ENCODE measurements around the gene PLAC8L1. TPM values are rescaled to one million over a fixed set of nuclear protein-coding genes. Genes with fewer than 3 reads are reported as not detected.

PLAC8L1 gene
- total and polyA plus RNA-seq, 2 of the 4 experiments (the other 2 are of a cell fraction), result 0.27 TPM; not detected in 1

DNA sequence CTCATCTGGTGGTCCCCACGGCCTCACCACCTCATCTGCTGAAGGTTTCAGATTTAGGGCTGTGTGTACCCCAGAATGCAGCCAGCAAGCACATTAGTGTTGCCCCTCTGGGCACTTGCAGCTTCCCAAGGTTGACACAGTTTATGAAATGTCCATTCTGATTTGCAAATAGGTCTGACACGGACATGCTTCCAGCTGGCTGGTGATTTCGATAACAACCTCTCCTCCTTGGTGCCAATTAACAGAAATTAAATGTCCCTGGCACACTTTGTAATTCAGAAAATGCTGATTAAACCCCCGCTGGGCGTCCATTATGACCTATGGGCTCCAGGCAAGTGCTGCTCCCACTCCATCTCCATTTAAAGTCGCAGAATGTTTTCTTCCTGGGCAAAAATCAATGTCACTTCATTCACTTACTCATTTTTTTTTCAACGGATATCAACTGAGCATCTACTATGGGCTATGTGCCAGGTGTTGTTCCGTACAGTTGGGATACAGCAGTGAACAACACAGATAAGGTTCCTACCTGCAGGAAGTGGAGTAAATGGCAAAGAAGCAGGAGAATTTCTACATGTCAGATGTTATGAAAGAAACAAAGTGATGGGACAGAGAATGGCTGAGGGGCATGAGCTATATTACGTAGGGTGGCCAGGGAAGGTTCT is 32.0 kb downstream of the PLAC8L1 start:
- Histone ChIP-seq H3K56ac (ENCODE audit: extremely low read depth, insufficient read depth, low read length) (no peak overlapping the region), H4K20me1 (ENCODE audit: insufficient read depth, low read length) (no peaks in the 10 kb centered on the region), H3K27ac (ENCODE audit: insufficient read depth, low read length) (no peak overlapping the region), H3K4me2 (ENCODE audit: low read depth, low read length) (no peak overlapping the region), H3K18ac (ENCODE audit: low read depth, low read length) (no peak overlapping the region), H3K4ac (ENCODE audit: low read depth, low read length) (no peak overlapping the region), H4K8ac (ENCODE audit: low read depth in 2 of 2, low read length in 2 of 2) (no peak overlapping the region), H3K23ac (ENCODE audit: low read depth, low read length) (no peak overlapping the region), H3K4me1 (ENCODE audit: control insufficient read depth, insufficient read depth, low read length) (no peaks in the 10 kb centered on the region), H2BK120ac (ENCODE audit: low read depth, low read length) (no peak overlapping the region), H2BK15ac (ENCODE audit: low read depth, low read length) (no peak overlapping the region), H3K79me1 (ENCODE audit: low read depth in 1 of 2, low read length in 2 of 2) (no peaks in the 10 kb centered on the region), H2AK5ac (ENCODE audit: low read depth, low read length) (no peak overlapping the region), H3K27me3 (ENCODE audit: control insufficient read depth, insufficient read depth, low read length) (peaks cover 14% of the 10 kb centered on the region), H3K4me3 (ENCODE audit: insufficient read depth, low read depth, low read length) (no peak overlapping the region), H2AFZ (replicated peaks; ENCODE audit: low read length, poor library complexity) (no peak overlapping the region), H2AK9ac (replicated peaks; ENCODE audit: low read depth, low read length, poor library complexity) (no peak overlapping the region), H3K9ac (ENCODE audit: low read depth, low read length) (no peak overlapping the region), H2BK5ac (ENCODE audit: low read depth, low read length, poor library complexity, severe bottlenecking) (no peak overlapping the region), H4K91ac (ENCODE audit: insufficient read depth, low read depth, low read length) (no peak overlapping the region), H2BK20ac (ENCODE audit: low read depth, low read length) (no peak overlapping the region), H3K9me3 (ENCODE audit: control insufficient read depth, insufficient read depth, low read length) (no peaks in the 10 kb centered on the region), H3K9me1 (ENCODE audit: insufficient read depth, low read length) (no peaks in the 10 kb centered on the region), H3K36me3 (ENCODE audit: control insufficient read depth, insufficient read depth, low read length) (no peaks in the 10 kb centered on the region), H3K14ac (replicated peaks; ENCODE audit: low read depth, low read length) (no peak overlapping the region), H4K5ac (ENCODE audit: low read depth, low read length) (no peak overlapping the region)
- no peak for TF ChIP-seq SMC3 (IDR thresholded peaks at IDR 0.05; ENCODE audit: low read depth, low read length)
- TF ChIP-seq RCOR1 (IDR thresholded peaks at IDR 0.05; ENCODE audit: insufficient replicate concordance, low read length), result no peak
- TF ChIP-seq CEBPB (IDR thresholded peaks at IDR 0.05; ENCODE audit: low read depth, low read length), result no peak
- no peak for TF ChIP-seq RFX5 (IDR thresholded peaks at IDR 0.05; ENCODE audit: low read depth, low read length)
- no peak for TF ChIP-seq CHD1 (IDR thresholded peaks at IDR 0.05; ENCODE audit: low read depth, low read length)
- no peak for TF ChIP-seq FOS (IDR thresholded peaks at IDR 0.05; ENCODE audit: low read depth, low read length)
- TF ChIP-seq, protein P1, sequence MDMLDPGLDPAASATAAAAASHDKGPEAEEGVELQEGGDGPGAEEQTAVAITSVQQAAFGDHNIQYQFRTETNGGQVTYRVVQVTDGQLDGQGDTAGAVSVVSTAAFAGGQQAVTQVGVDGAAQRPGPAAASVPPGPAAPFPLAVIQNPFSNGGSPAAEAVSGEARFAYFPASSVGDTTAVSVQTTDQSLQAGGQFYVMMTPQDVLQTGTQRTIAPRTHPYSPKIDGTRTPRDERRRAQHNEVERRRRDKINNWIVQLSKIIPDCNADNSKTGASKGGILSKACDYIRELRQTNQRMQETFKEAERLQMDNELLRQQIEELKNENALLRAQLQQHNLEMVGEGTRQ (IDR thresholded peaks at IDR 0.05; ENCODE audit: low read depth, low read length), result no peak
- no peak for TF ChIP-seq RAD21 (IDR thresholded peaks at IDR 0.05; ENCODE audit: low read length)
- ATAC-seq (ENCODE audit: low read depth) (no peak), DNase-seq (no peak)
- ChIA-PET CTCF (no interaction called here), POLR2A (ENCODE audit: unreplicated experiment) (no interaction called here)
- in situ Hi-C loops (cut with MboI; ENCODE audit: low sequenced_read_pairs) (no loop called here), dilution Hi-C loops (cut with HindIII; ENCODE audit: low sequenced_read_pairs, unreplicated experiment) (no loop called here), intact Hi-C loops (cut with micrococcal nuclease) (no loop called here)
- no TSS peak for BruUV-seq (replicated peaks)
- WGBS, 2 experiments (ENCODE audit: extremely low coverage in 2 of 2, insufficient read length in 1 of 2), result 36% methylated on average over 3 of the region's 9 CpGs; no CpG with 5 or more reads in 1 of the 2 experiments

Measured in IMR-90 (cell line).